Measurements from ENCODE around the gene LRRC23. TPM values are rescaled to one million over a fixed set of nuclear protein-coding genes. Genes with fewer than 3 reads are reported as not detected.

Gene LRRC23
- total and polyA plus RNA-seq, 9 of the 15 experiments (the other 6 are each of a cell fraction or from before 2014, with no cell fraction given) = 2.2 to 7.0 (median 3.0) TPM

- TF ChIP-seq CAMTA2 (CRISPR knock-in tag; conservative IDR thresholded peaks at IDR 0.05) (no peak), ZNF224 (CRISPR knock-in tag; IDR thresholded peaks at IDR 0.05) (no peak), CXXC5 (CRISPR knock-in tag; IDR thresholded peaks at IDR 0.05) (peak; percentile 96), TAF1 (IDR thresholded peaks at IDR 0.05; ENCODE audit: control insufficient read depth, extremely low read depth, insufficient read depth, low read length, severe bottlenecking) (peak; percentile 99), MTF1 (CRISPR knock-in tag; IDR thresholded peaks at IDR 0.05; ENCODE audit: borderline replicate concordance) (no peak), E2F4 (CRISPR knock-in tag; IDR thresholded peaks at IDR 0.05; ENCODE audit: low read depth) (peak; percentile 79), ZC3H8 (IDR thresholded peaks at IDR 0.05) (no peak), HOXB6 (CRISPR knock-in tag; IDR thresholded peaks at IDR 0.05; ENCODE audit: borderline replicate concordance) (no peak), POLR2A (conservative IDR thresholded peaks at IDR 0.05) (peak; percentile 87), FOXJ2 (tag; IDR thresholded peaks at IDR 0.05) (0 out of 2 replicates have a peak, but pooled peaks have one; percentile 34), MNT (conservative IDR thresholded peaks at IDR 0.05) (peak in 1 of 2 experiments; percentile 81; a peak in 3 of 4 replicates), GABPB1 (CRISPR knock-in tag; IDR thresholded peaks at IDR 0.05) (peak; percentile 73), ZNF217 (CRISPR knock-in tag; IDR thresholded peaks at IDR 0.05) (no peak), POLR2B (IDR thresholded peaks at IDR 0.05; ENCODE audit: low read depth, partially characterized antibody) (peak; percentile 70), U2AF1 (optimal IDR thresholded peaks at IDR 0.05; ENCODE audit: low read depth, low read length) (no peak), ZNF644 (tag; IDR thresholded peaks at IDR 0.05; ENCODE audit: low read depth) (no peak), ZFX (CRISPR knock-in tag; IDR thresholded peaks at IDR 0.05) (peak; percentile 74; the same call in 1 of the 2 replicates), CBX3 (IDR thresholded peaks at IDR 0.05; ENCODE audit: borderline replicate concordance in 1 of 2, low read length in 2 of 2) (0 out of 3 replicates have a peak, but pooled peaks of 1 of the 2 experiments have one; percentile 12), HDAC2 (IDR thresholded peaks at IDR 0.05) (peak; percentile 27; the same call in 1 of the 2 replicates), RERE (CRISPR knock-in tag; IDR thresholded peaks at IDR 0.05; ENCODE audit: borderline replicate concordance) (no peak)
These were observed 13.6 kb upstream of the LRRC23 start (continued) for GRCh38 chr12:6890789-6891645.
